Stimulated activated CD8-positive, alpha-beta memory T cell treated with anti-CD3 and anti-CD28 coated beads, Interleukin-7, amount 100 ng/mL, for 4 hours (primary cell): ENCODE measurements around the gene TEDC1.

ENCODE experiments used
- DNase-seq, 2 donors: peaks; one replicate each; pipeline ENCODE4 v3.0.0-alpha.2; 2020; ENCODE audit warnings: low read depth in 2 of 2

TEDC1 gene

DNA sequence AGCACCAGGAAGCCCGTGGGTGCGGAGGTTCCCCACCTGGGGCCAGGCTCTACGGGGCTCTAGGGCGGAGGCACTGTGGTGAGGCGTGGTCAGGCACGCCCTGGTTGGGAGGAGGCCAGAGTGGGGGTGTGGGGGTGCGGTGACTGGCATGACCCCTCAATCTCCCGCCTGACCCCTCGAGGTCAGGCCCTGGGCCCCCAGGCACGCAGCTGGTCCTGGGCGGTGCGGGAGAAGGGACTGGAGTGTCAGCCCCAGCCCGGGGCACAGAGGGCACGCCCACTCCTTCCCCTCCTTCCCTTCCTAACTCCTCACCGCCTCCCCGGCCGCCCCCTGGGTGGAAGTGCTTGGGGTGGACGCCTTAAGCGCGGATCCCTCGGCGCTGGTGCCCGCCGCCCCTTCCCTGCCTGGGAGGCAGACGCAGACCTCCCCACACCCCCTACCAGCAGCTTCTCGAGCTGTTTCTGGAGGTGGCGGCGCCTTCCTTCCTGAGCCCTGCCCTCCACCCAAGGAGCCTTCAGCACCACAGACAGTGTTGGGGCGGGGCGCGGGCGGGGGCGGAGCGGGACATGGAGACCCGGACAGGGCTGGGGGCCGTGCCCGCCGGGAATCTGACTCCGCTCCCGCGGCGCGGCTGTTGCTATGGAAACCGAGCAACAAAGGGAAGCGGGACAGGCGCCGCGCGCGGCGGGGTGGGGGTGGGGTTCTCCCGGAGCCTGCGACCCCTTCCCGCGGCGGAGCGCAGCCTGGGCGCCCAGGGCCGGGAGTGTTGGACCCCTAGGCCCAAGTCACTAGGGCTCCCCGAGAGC, 17.2 kb upstream of the TEDC1 start:
- peak; percentile 40 to 58 for DNase-seq

- DNase-seq = no peak
Measured at GRCh38 chr14:105474483-105475268, 16.4 kb upstream of the TEDC1 start, which contains the start of gene CRIP2. CRIP2 (plus strand) TSS chr14:105474821; CDS start chr14:105474863, 42 bp downstream.

DNA sequence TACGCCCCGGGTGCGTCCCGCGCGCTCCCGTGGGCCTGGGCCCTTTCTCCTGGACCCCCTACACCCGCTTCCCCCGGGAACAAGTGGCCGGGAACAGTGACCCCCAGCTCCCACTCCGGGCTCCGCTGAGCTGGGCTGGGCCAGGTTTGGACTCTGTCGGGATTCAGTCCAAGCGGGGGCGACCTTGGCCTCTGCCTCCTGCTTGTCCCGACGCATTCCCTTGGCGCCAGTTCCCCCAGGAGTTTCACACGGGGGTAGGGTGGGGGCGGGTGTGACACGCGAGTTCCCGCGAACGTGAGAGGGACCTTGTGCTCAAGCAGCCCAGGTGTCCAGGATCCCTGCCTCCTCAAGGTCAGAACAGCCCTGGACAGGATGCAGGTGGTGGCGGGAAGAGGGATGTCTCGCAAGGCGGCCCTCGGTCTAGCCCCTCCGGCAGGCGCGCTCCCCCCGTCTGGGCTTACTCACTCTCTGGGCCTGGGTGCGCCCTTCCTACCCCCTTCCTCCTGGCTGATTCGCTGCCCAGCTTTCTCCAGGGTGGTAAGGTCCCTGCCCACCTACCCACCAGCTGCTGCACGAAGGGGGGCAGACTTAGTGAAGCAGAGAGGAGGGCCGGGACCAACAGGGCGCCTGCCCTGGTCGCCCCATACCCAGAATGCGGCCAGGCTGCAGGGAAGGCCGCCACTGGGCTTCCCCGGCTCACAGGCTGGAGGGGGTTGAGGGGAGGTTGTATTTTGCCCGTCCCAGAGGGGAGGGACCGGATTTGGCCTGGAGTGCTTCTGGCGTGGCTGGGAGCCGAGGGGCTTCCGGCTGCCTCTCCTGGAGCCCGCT, 15.6 kb upstream of the TEDC1 start:
- no peak for DNase-seq

DNA sequence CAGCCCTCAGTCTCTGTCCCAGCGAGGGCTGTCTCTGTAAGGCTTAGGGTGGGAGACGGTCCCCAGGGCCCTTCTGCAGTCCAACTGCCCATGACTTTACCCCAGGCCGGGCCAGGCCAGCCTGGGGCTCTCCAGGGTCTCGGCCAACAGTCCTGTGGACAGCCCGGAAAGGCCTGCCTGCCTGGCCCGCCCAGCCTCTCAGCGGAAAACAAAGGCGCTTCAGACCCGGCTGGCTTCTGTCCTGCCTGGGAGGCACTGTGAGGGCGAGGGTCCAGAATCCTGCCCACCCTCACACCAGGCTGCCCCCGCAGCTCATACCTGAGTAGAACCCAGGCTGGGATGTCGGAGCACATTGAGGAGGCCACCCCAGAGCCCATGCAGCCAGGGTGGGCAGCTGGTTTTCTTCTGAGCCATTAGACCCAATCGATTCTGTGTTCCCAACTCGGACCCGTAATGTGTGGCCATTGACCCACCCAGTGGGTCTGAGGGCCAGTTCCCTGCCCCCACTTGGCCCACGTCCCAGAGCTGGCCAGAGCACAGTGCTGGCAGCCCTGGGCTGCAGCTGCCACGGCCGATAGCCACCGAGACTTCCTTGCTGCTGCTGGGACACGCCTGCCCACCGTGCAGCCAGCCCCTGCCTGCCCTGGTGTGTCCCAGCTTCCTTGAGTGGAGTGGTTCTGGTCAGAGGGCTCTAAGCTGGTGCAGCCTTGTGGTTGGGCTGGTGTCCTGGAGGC, 14.8 kb upstream of the TEDC1 start:
- no peak for DNase-seq

DNA sequence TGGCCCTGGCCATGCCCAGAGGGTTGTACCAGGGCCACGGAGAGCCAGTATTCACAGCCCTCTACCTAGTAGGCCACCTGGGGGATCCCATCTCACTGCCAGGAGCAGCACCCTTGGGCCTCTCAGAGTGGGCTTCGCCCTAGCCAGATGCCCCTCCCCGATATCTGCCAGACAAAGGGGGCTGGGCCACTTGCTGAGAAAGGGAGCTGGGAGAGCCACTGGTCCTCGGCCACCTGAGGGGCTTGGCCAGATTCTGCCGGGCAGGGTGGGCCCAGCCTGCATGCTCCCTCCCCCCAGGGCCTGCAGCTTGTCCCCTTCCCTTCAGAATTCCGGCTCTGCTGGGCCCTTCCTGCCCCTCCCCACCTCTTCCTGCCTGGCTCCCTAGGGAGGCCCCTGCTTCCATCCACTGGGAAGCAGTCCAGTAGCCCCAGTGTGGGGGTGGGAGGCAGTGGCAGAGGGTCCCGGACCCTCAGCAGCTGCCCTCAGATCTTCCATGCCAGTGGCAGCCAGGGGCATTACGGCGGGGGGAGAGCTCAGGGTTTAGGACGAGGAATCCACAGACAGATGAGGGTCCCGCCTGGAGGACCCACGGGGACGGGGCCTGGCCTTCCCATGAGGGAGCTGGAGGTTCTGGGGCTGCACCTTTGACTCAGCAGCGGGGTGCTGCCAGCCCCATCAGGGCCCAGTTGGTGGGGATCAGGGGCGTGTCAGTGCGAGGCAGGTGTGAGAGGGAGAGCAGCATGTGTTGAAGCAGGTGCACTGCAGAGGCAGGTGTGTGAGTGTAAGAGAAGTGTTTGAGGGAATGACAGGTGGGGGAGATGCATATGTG, 14.0 kb upstream of the TEDC1 start:
- DNase-seq = no peak

DNA sequence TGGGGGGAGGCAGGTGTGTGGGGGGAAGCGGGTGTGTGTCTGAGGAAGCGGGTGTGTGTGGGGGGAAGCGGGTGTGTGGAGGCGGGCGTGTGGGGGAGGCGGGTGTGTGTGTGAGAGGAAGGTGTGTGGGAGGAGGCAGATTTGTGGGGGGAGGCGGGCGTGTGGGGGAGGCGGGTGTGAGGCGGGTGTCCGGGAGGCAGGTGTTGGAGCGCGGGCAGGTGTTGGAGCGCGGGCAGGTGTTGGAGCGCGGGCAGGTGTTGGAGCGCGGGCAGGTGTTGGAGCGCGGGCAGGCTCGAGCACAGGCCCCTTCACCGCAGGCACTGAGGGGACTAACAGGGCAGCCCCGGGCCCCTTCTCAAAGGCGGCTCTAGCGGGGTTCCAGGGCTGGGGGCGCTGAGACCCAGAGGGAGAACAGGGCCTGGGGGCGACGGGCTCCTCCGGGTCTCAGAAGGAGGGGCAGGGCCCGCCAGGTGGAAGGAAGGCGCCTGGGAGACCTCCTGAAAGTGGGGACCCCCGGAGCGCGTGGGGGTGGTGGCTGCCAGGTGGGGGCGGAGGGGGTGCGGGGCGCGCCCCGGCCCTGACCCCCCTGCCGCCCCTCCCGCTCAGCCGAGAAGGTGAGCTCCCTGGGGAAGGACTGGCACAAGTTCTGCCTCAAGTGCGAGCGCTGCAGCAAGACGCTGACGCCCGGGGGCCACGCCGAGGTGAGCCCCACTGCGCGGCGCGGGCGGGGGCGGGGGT, 13.2 kb upstream of the TEDC1 start:
- DNase-seq = peak; percentile 39 to 42

DNA sequence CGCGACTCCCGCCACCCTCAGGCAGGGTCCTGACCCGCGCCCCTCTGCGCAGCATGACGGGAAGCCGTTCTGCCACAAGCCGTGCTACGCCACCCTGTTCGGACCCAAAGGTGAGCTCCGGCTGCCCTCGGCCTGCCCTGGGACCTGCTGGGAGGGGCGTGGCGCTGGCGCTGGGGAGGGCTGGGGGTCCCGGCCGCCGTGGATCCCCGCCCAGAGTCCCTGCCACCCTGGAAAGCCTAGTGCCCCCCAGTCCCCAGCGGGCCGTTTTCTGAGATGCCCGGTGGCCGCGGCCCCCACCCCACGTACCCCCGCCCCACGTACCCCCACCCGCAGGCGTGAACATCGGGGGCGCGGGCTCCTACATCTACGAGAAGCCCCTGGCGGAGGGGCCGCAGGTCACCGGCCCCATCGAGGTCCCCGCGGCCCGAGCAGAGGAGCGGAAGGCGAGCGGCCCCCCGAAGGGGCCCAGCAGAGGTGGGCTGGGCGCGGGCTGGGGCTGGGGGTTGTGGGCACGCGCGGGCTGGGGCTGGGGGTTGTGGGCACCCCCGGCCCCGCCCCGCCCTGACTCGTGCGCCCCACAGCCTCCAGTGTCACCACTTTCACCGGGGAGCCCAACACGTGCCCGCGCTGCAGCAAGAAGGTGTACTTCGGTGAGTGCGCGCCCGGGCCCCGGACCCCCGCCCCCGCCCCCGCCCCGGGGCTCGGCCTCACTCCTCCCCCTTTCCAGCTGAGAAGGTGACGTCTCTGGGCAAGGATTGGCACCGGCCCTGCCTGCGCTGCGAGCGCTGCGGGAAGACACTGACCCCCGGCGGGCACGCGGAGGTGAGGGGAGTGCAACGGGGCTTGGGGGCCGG, 12.4 kb upstream of the TEDC1 start:
- no peak for DNase-seq

- no peak for DNase-seq
Measured at GRCh38 chr14:105479431-105480158, 11.5 kb upstream of the TEDC1 start.

- DNase-seq = no peak
Measured at GRCh38 chr14:105480199-105480746, 10.8 kb upstream of the TEDC1 start.

DNA sequence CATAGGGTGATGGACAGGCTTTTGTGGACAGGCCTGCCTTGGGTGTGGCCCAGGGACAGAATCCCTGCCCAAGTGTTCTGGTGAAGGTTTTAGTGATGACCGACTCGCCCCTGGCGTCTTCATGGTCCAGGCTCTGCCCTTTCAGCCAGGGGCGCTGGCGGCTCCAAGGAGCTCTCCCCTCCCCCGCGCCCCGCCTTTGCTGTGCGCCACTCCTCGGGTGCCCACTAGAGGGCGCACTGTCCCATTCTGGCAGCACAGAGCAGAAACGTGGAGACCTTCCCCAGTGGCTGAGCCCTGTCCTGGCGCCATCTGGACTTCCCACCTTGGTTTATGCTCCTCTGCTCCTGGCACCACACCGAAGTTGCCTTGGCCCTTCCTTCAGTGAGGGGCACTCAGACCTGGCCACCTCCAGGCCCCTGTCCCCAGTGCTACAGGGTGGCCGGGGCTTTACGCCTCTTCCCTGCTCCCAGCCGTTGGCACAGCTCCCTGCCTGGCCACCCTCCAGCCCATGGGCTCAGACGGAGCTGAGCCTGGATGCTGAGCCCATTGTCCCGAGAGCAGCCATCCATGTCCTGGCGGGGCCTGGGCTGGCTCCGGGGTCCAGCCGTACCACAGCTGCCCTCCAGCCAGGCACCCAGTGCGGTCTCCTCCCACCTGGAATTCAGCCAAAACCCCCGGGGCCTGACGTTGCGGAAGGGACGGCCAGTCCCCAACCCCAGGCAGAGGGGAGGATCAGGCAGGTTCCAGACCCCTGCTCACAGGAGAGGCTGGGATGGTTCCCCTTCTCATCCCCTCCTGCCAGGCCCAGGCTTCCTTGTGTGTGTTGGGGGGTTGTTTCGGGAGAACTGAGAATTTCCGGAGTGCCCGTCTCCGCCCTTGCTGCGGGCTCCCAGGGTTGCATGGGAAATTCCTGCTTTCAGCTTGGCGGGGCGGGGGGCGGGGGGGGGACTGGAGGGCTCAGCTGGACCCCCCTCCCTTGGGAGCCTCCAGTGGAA, 9.9 kb upstream of the TEDC1 start:
- DNase-seq = peak; percentile 71 to 75

- peak; percentile 83 to 87 for DNase-seq
Measured at GRCh38 chr14:105481886-105482457, 9.1 kb upstream of the TEDC1 start.

- DNase-seq = no peak
Measured at GRCh38 chr14:105482486-105483110, 8.4 kb upstream of the TEDC1 start.

DNA sequence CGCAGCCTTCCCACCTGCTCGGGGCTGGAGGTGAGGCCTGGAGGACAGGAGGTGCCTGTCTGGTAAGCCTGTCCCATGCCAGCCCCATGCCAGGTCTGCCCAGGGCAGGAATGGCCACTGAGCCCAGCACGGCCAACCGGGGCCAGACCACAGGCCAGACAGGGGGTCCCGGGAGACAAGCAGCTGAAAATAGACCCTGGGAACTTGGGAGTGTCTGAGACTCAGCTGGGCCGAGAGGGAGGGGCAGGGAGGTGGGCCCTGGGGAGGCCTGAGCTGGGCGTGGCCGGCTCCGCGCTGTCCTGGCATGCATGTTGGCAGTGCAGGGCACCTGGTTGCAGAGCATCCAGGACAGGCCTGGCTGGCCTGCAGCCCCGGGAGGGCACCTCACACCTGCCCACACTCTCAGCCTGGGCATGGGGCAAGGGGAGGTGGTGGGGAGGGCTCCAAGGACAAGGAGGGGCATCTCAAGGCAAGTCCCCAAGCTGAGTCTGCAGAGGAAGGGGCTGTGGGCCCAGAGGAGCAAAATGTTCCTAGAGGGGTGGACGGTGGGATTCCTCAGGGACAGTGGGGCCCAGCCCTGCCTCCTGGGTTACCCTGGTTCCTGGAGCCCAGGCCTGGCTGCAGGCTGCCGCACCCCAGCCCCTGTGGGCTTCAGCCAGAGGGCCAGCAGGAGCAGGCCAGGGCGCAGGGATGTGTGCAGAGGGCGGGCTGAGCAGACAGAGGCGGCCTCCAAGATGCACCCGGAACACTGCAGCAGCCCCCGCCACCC, 7.6 kb upstream of the TEDC1 start:
- DNase-seq = no peak

DNA sequence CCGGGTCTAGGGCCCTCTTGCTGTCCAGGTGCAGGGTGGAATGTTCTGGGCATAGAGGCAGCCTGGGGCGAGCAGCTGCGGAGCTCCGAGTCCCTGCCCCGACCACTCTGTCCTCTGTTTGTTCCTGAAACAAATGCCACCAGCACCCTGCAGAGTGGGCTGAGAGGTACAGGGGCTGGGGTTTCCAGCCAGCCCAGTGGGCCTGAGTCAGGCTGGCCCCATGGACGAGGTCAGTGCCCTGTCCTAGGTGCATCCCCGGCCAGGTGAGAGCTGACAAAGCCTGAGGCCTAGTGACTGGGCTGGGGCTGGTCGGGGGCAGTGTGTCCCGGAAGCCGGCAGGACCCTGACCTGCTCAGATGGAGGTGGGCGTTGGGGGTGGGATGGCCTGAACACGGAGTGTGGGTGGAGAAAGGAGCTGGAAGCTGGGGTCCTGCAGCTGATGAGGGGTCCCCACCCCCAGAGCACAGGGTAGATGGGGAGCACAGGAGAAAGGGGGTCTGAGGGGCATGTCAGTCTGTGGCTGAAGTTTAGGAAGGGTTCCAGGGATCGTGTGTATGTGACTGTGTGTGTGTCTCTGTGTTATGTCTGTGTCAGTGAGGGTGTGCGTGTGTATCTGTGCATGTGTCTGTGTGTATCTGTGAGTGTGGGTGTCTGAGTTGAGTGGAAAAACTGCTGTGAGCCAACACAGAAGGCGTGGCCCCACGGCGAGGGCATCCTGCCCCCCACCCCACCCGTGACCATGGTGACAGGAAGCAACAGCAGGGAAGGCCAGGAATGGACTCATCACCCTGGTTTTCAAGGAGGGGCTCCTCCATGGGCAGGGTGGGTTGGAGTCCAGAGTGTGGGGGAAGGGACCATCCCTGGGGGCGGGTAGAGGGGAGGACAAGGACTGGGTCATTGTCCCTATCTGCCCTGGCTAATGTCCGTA, 6.7 kb upstream of the TEDC1 start:
- peak; percentile 45 to 54 for DNase-seq
